H9 (cell line): ENCODE results near the gene NT5C2. TPM values are rescaled to one million over a fixed set of nuclear protein-coding genes. Genes with fewer than 3 reads are reported as not detected.
A peak's percentile ranks its signal among the peaks of the same experiment; 100 is the strongest.

Experiments used
- DNase-seq: peaks from one replicate; pipeline ENCODE4 v3.0.0-alpha.2; 2017
- H2AFZ ChIP-seq: one replicate; pipeline ENCODE4 v1.6.1; 2013; ENCODE audit warnings: mild to moderate bottlenecking, low read length, control low read depth, moderate library complexity
- H2AK5ac ChIP-seq: 2 replicates; pipeline ENCODE4 v1.6.1; 2013; ENCODE audit warnings: low read length, control low read depth, mixed read lengths; ENCODE audit not compliant: insufficient read length
- H2BK120ac ChIP-seq: one replicate; pipeline ENCODE4 v1.6.1; 2013; ENCODE audit warnings: low read depth, mild to moderate bottlenecking, low read length, control low read depth, inconsistent platforms; ENCODE audit not compliant: poor library complexity, severe bottlenecking
- H2BK12ac ChIP-seq: 2 replicates; pipeline ENCODE4 v1.6.1; 2013; ENCODE audit warnings: low read length, control low read depth, mixed read lengths, low read depth; ENCODE audit not compliant: insufficient read length
- H2BK15ac ChIP-seq: 2 replicates; pipeline ENCODE4 v1.6.1; 2013; ENCODE audit warnings: low read depth, low read length, control low read depth
- H2BK20ac ChIP-seq: one replicate; pipeline ENCODE4 v1.6.1; 2013; ENCODE audit warnings: low read depth, mild to moderate bottlenecking, low read length, control low read depth, inconsistent platforms; ENCODE audit not compliant: poor library complexity, severe bottlenecking
- H2BK5ac ChIP-seq: 2 replicates; pipeline ENCODE4 v1.6.1; 2013; ENCODE audit warnings: low read length, control low read depth, mixed read lengths; ENCODE audit not compliant: insufficient read length
- H3K14ac ChIP-seq: 2 replicates; pipeline ENCODE4 v1.6.1; 2013; ENCODE audit warnings: low read length, control low read depth; ENCODE audit not compliant: insufficient read depth
- H3K18ac ChIP-seq: 2 replicates; pipeline ENCODE4 v1.6.1; 2013; ENCODE audit warnings: low read depth, mild to moderate bottlenecking, mixed read lengths, low read length, control low read depth; ENCODE audit not compliant: insufficient read length
- H3K23ac ChIP-seq: 2 replicates; pipeline ENCODE4 v1.6.1; 2013; ENCODE audit warnings: low read length, control low read depth, mixed read lengths, low read depth; ENCODE audit not compliant: insufficient read length
- H3K23me2 ChIP-seq: 2 replicates; pipeline ENCODE4 v1.6.1; 2013; ENCODE audit warnings: low read depth, mild to moderate bottlenecking, mixed read lengths, low read length, control low read depth; ENCODE audit not compliant: insufficient read length, poor library complexity, severe bottlenecking
- H3K27ac ChIP-seq: 2 replicates; pipeline ENCODE4 v1.5.1; 2013; ENCODE audit warnings: low read length, control low read depth, mixed read lengths, low read depth; ENCODE audit not compliant: insufficient read length
- H3K27me3 ChIP-seq: 2 replicates; pipeline ENCODE4 v1.6.1; 2013; ENCODE audit warnings: low read length, control low read depth, inconsistent platforms; ENCODE audit not compliant: insufficient read depth
- H3K4ac ChIP-seq: 2 replicates; pipeline ENCODE4 v1.6.1; 2013; ENCODE audit warnings: low read depth, mild to moderate bottlenecking, control low read depth, inconsistent platforms, low read length, moderate library complexity
- H3K4me1 ChIP-seq: 2 replicates; pipeline ENCODE4 v1.6.1; 2013; ENCODE audit warnings: low read length, control low read depth, inconsistent platforms; ENCODE audit not compliant: insufficient read depth
- H3K4me2 ChIP-seq: 2 replicates; pipeline ENCODE4 v1.6.1; 2013; ENCODE audit warnings: low read length, control low read depth, mixed read lengths; ENCODE audit not compliant: insufficient read length, insufficient read depth
- H3K56ac ChIP-seq: 2 replicates; pipeline ENCODE4 v1.6.1; 2013; ENCODE audit warnings: low read depth, mild to moderate bottlenecking, mixed read lengths, low read length, control low read depth; ENCODE audit not compliant: insufficient read length
- H3K79me1 ChIP-seq: 2 replicates; pipeline ENCODE4 v1.6.1; 2013; ENCODE audit warnings: low read depth, mild to moderate bottlenecking, moderate library complexity, low read length, control low read depth, inconsistent platforms; ENCODE audit not compliant: insufficient read depth, poor library complexity, severe bottlenecking
- H3K79me2 ChIP-seq: 2 replicates; pipeline ENCODE4 v1.6.1; 2013; ENCODE audit warnings: low read length, control low read depth, inconsistent platforms; ENCODE audit not compliant: insufficient read depth
- H3K9ac ChIP-seq: 2 replicates; pipeline ENCODE4 v1.6.1; 2013; ENCODE audit warnings: low read length, control low read depth, mixed read lengths; ENCODE audit not compliant: insufficient read length; ENCODE audit errors: extremely low read depth
- H3K9me3 ChIP-seq: one replicate; pipeline ENCODE4 v1.6.1; 2013; ENCODE audit warnings: low read depth, low read length, inconsistent platforms; ENCODE audit not compliant: control insufficient read depth
- H3T11ph ChIP-seq: one replicate; pipeline ENCODE4 v1.6.1; 2013; ENCODE audit warnings: mild to moderate bottlenecking, low read length, control low read depth, inconsistent platforms
- H4K20me1 ChIP-seq: one replicate; pipeline ENCODE4 v1.6.1; 2013; ENCODE audit not compliant: control insufficient read depth, insufficient read length, insufficient read depth
- H4K5ac ChIP-seq: 2 replicates; pipeline ENCODE4 v1.6.1; 2013; ENCODE audit warnings: low read depth, mild to moderate bottlenecking, mixed read lengths, low read length, control low read depth; ENCODE audit not compliant: insufficient read length
- H4K8ac ChIP-seq: replicated peaks from 2 replicates; pipeline ENCODE4 v1.6.1; 2013; ENCODE audit warnings: low read length, control low read depth, mixed read lengths, low read depth; ENCODE audit not compliant: insufficient read length
- H4K91ac ChIP-seq: 2 replicates; pipeline ENCODE4 v1.6.1; 2013; ENCODE audit warnings: low read depth, mild to moderate bottlenecking, moderate library complexity, mixed read lengths, low read length, control low read depth; ENCODE audit not compliant: insufficient read length
- H3K27ac Mint-ChIP-seq, 3 experiments: 2 replicates in 2 of 3; 3 replicates in 1 of 3; pipeline ENCODE4 v1.8.0; 2020 to 2021; ENCODE audit warnings: mixed read lengths in 3 of 3, mild to moderate bottlenecking in 1 of 3, moderate library complexity in 1 of 3
- H3K27me3 Mint-ChIP-seq: 2 replicates; pipeline ENCODE4 v1.8.0; 2021; ENCODE audit warnings: low read depth, mild to moderate bottlenecking, moderate library complexity, mixed read lengths
- H3K36me3 Mint-ChIP-seq, 3 experiments: 2 replicates in 2 of 3; 3 replicates in 1 of 3; pipeline ENCODE4 v1.8.0; 2020 to 2021; ENCODE audit warnings: low read depth in 3 of 3, mixed read lengths in 3 of 3; ENCODE audit not compliant: insufficient read depth in 1 of 3
- H3K4me1 Mint-ChIP-seq, 2 experiments: 2 replicates each; pipeline ENCODE4 v1.8.0; 2020; ENCODE audit warnings: mixed read lengths in 2 of 2
- H3K4me3 Mint-ChIP-seq, 2 experiments: 2 replicates in 1 of 2; 3 replicates in 1 of 2; pipeline ENCODE4 v1.8.0; 2020 to 2021; ENCODE audit warnings: mild to moderate bottlenecking in 2 of 2, mixed read lengths in 2 of 2, moderate library complexity in 1 of 2
- H3K9me3 Mint-ChIP-seq, 2 experiments: 2 replicates in 1 of 2; 3 replicates in 1 of 2; pipeline ENCODE4 v1.8.0; 2020; ENCODE audit warnings: mild to moderate bottlenecking in 2 of 2, mixed read lengths in 2 of 2, moderate library complexity in 1 of 2
- CTCF ChIP-seq: fragments of 200-600 bp; sonication (generic); conservative IDR thresholded peaks from 3 replicates; pipeline ENCODE4 v1.8.0; 2021; ENCODE audit warnings: antibody characterized with exemption, mild to moderate bottlenecking
- WGBS: extraction: QIAGEN DNeasy Blood & Tissue Kit; methylation state at CpG from one replicate; pipeline ENCODE4 v1.1.7; 2013; ENCODE audit warnings: missing lambda C conversion rate, low lambda C conversion rate, mixed read lengths; ENCODE audit not compliant: insufficient read length; ENCODE audit errors: extremely low coverage; 5-methylcytosine and 5-hydroxymethylcytosine counted together
- total RNA-seq: library from RNA; stranded (reverse); gene quantifications from 2 replicates; pipeline ENCODE4 v1.2.1, GENCODE V29; 2021

Gene NT5C2
- total RNA-seq, 1 experiment from 2014 or later = 69.6 TPM

GRCh38 chr10:103235775-103236174 lies 42.7 kb upstream of the NT5C2 start:
- Histone ChIP-seq H3K79me1 (no peaks in the 10 kb centered on the region), H4K5ac (no peak overlapping the region), H4K91ac (no peak overlapping the region), H3K79me2 (no peaks in the 10 kb centered on the region), H3K56ac (no peak overlapping the region), H3K14ac (no peak overlapping the region), H2AK5ac (no peak overlapping the region), H2BK120ac (peak overlapping the region; percentile 19), H2BK5ac (no peak overlapping the region), H3T11ph (no peak overlapping the region), H3K23me2 (no peaks in the 10 kb centered on the region), H3K4me1 (peaks cover 4% of the 10 kb centered on the region; the same call in 1 of the 2 replicates), H2BK20ac (no peak overlapping the region), H3K27ac (no peak overlapping the region), H3K9ac (no peak overlapping the region), H2AFZ (no peak overlapping the region), H4K8ac (no peak overlapping the region), H4K20me1 (no peaks in the 10 kb centered on the region), H3K18ac (no peak overlapping the region), H3K27me3 (no peaks in the 10 kb centered on the region), H2BK15ac (no peak overlapping the region), H3K4me2 (no peak overlapping the region), H2BK12ac (no peak overlapping the region), H3K4ac (no peak overlapping the region), H3K23ac (no peak overlapping the region), H3K9me3 (no peaks in the 10 kb centered on the region)
- H3K27me3 Mint-ChIP-seq = no peaks in the 10 kb centered on the region
- H3K4me1 Mint-ChIP-seq = peaks cover 26 to 31% of the 10 kb centered on the region in 2 experiments
- TF ChIP-seq CTCF = no peak
- H3K27ac Mint-ChIP-seq = peak overlapping the region in 1 of 3 experiments; percentile 30; a peak in 1 of 7 replicates
- peaks cover 0 to 3% (median 0%) of the 10 kb centered on the region in 3 experiments; a peak in 1 of 7 replicates for H3K36me3 Mint-ChIP-seq
- DNase-seq = no peak
- no peaks in the 10 kb centered on the region; a peak in 1 of 5 replicates for H3K9me3 Mint-ChIP-seq
- WGBS = no CpG with 5 or more reads among the region's 2 CpGs
- H3K4me3 Mint-ChIP-seq = no peak overlapping the region
